ENCODE data around the gene GTPBP6.

GRCh38 chrX:323721-324628 is 5.4 kb upstream of the GTPBP6 start:
- TF ChIP-seq EP300 (IDR thresholded peaks at IDR 0.05) (no peak), POLR2A (IDR thresholded peaks at IDR 0.05) (no peak)
- TF ChIP-seq, protein P1, sequence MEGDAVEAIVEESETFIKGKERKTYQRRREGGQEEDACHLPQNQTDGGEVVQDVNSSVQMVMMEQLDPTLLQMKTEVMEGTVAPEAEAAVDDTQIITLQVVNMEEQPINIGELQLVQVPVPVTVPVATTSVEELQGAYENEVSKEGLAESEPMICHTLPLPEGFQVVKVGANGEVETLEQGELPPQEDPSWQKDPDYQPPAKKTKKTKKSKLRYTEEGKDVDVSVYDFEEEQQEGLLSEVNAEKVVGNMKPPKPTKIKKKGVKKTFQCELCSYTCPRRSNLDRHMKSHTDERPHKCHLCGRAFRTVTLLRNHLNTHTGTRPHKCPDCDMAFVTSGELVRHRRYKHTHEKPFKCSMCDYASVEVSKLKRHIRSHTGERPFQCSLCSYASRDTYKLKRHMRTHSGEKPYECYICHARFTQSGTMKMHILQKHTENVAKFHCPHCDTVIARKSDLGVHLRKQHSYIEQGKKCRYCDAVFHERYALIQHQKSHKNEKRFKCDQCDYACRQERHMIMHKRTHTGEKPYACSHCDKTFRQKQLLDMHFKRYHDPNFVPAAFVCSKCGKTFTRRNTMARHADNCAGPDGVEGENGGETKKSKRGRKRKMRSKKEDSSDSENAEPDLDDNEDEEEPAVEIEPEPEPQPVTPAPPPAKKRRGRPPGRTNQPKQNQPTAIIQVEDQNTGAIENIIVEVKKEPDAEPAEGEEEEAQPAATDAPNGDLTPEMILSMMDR (IDR thresholded peaks at IDR 0.05), result peak in 1 of 5 experiments; percentile 11
